K562 (cell line): ENCODE measurements around the gene ERICH2. TPM values are rescaled to one million over a fixed set of nuclear protein-coding genes. Genes with fewer than 3 reads are reported as not detected.

ENCODE experiments used
- ATAC-seq: fragments of 200-7000 bp; cut with Tn5 transposase; 3 replicates; pipeline ENCODE4 v1.9.1; 2020; ENCODE audit warnings: moderate library complexity
- BruUV-seq: library from RNA; stranded (reverse); fragments of 400-500 nt; replicated peaks from 2 replicates; lab custom pipeline; 2021; lab: Mats Ljungman, UMichigan
- CTCF ChIA-PET: fragments of 300-600 bp; formaldehyde crosslinking; extraction: SDS; loops from one replicate; lab custom pipeline; 2021; ENCODE audit warnings: low intra/inter-chr PET ratio; lab: Yijun Ruan, JAX
- POLR2A ChIA-PET: fragments of 300-600, 350-650 bp; sonication (Branson Sonifier 250); formaldehyde crosslinking; extraction: SDS; loops from one replicate; lab custom pipeline; 2021; ENCODE audit warnings: antibody characterized with exemption, inconsistent platforms; lab: Yijun Ruan, JAX
- DNase-seq, 4 experiments: peaks; one replicate each; pipeline versions ENCODE4 v3.0.0 to v3.0.0-alpha.2; 2011 to 2018; ENCODE audit warnings: low spot score in 3 of 4, mixed read lengths in 3 of 4; ENCODE audit errors: extremely low read depth in 1 of 4
- FAIRE-seq: peaks from 2 replicates; lab custom pipeline; 2011; peaks lifted over from hg19 to GRCh38; lab: Jason Lieb, UNC
- H2AFZ ChIP-seq: 2 replicates; pipeline ENCODE4 v1.6.0; 2011; ENCODE audit warnings: low read depth, low read length, control low read depth, inconsistent platforms
- H3K27ac ChIP-seq: fragments of 200-600 bp; 3 replicates; pipeline ENCODE4 v1.8.0; 2011; ENCODE audit warnings: low read depth, mild to moderate bottlenecking, control low read depth, inconsistent platforms, low read length, moderate library complexity, mixed read lengths; ENCODE audit errors: extremely low read depth
- H3K27me3 ChIP-seq, 2 experiments: fragments of 300-600 bp in 1 of 2; 2 replicates in 1 of 2; 3 replicates in 1 of 2; pipeline versions ENCODE4 v1.6.0 to v1.8.0; 2011; ENCODE audit warnings: inconsistent platforms in 2 of 2, low read length in 2 of 2, mild to moderate bottlenecking in 1 of 2, mixed read lengths in 1 of 2, moderate library complexity in 1 of 2; ENCODE audit not compliant: control insufficient read depth in 2 of 2, insufficient read depth in 2 of 2
- H3K36me3 ChIP-seq: fragments of 300-600 bp; 3 replicates; pipeline ENCODE4 v1.8.0; 2011; ENCODE audit warnings: mild to moderate bottlenecking, low read length, inconsistent platforms; ENCODE audit not compliant: control insufficient read depth, insufficient read depth
- H3K4me1 ChIP-seq, 2 experiments: fragments of 200-600 bp in 1 of 2; replicated peaks in 1 of 2; 2 replicates in 1 of 2; 3 replicates in 1 of 2; pipeline versions ENCODE4 v1.5.1 to v1.8.0; 2011; ENCODE audit warnings: inconsistent platforms in 2 of 2, low read length in 2 of 2, mild to moderate bottlenecking in 1 of 2, mixed read lengths in 1 of 2, moderate library complexity in 1 of 2; ENCODE audit not compliant: control insufficient read depth in 2 of 2, insufficient read depth in 2 of 2
- H3K4me2 ChIP-seq: 2 replicates; pipeline ENCODE4 v1.6.1; 2011; ENCODE audit warnings: low read length, control low read depth, inconsistent platforms, mixed read lengths; ENCODE audit not compliant: insufficient read depth
- H3K4me3 ChIP-seq: fragments of 200-600 bp; sonication (generic), shearing (Covaris generic); 2 replicates; pipeline ENCODE4 v1.5.1; 2016; ENCODE audit warnings: control low read depth, inconsistent platforms
- H3K79me2 ChIP-seq: fragments of 200-600 bp; 3 replicates; pipeline ENCODE4 v1.8.0; 2011; ENCODE audit warnings: low read length, inconsistent platforms; ENCODE audit not compliant: control insufficient read depth, insufficient read depth
- H3K9ac ChIP-seq, 2 experiments: 2 replicates each; pipeline versions ENCODE4 v1.6.0 to v1.6.1; 2011; ENCODE audit warnings: low read depth in 2 of 2, low read length in 2 of 2, control low read depth in 1 of 2, inconsistent platforms in 1 of 2, mild to moderate bottlenecking in 1 of 2, mixed read lengths in 1 of 2; ENCODE audit not compliant: insufficient read depth in 1 of 2
- H3K9me1 ChIP-seq: one replicate; pipeline ENCODE4 v1.6.0; 2011; ENCODE audit warnings: inconsistent platforms, mild to moderate bottlenecking, low read length, moderate library complexity; ENCODE audit not compliant: control insufficient read depth, insufficient read depth
- H3K9me3 ChIP-seq: replicated peaks from 2 replicates; pipeline ENCODE4 v1.5.1; 2011; ENCODE audit warnings: low read depth, low read length, inconsistent platforms; ENCODE audit not compliant: control insufficient read depth, insufficient read depth
- H4K20me1 ChIP-seq: replicated peaks from 2 replicates; pipeline ENCODE4 v1.6.1; 2011; ENCODE audit warnings: low read length, inconsistent platforms, mixed read lengths; ENCODE audit not compliant: control insufficient read depth, insufficient read depth
- C11orf30 ChIP-seq: fragments of 450-650 bp; IDR thresholded peaks from 2 replicates; pipeline ENCODE4 v1.6.1; 2016; ENCODE audit warnings: low read depth, mild to moderate bottlenecking
- ELF1 ChIP-seq: fragments of 200-800 bp; sonication (Bioruptor generic); IDR thresholded peaks from 2 replicates; pipeline ENCODE4 v1.6.1; 2016; ENCODE audit warnings: missing genetic modification characterization, missing compliant biosample characterization
- MAFK ChIP-seq: IDR thresholded peaks from 2 replicates; pipeline ENCODE4 v1.6.1; 2011; ENCODE audit warnings: low read length, improper control_type of control experiment
- MCM3 ChIP-seq: fragments of 450-650 bp; IDR thresholded peaks from 2 replicates; pipeline ENCODE4 v1.6.1; 2016
- NR2C1 ChIP-seq, 2 experiments: fragments of 450-650 bp; IDR thresholded peaks; 2 replicates each; pipeline ENCODE4 v1.6.1; 2017; ENCODE audit warnings: mild to moderate bottlenecking in 2 of 2, antibody characterized with exemption in 1 of 2, inconsistent platforms in 1 of 2, missing compliant biosample characterization in 1 of 2, missing genetic modification characterization in 1 of 2
- PKNOX1 ChIP-seq: fragments of 450-650 bp; IDR thresholded peaks from 2 replicates; pipeline ENCODE4 v1.6.1; 2016
- PRDM10 ChIP-seq: fragments of 450-650 bp; IDR thresholded peaks from 2 replicates; pipeline ENCODE4 v1.6.1; 2018; ENCODE audit not compliant: partially characterized antibody
- SPI1 ChIP-seq: IDR thresholded peaks from 2 replicates; pipeline ENCODE4 v1.6.1; 2011; ENCODE audit warnings: low read depth, low read length, control low read depth, borderline replicate concordance
- TBL1XR1 ChIP-seq, 2 experiments: IDR thresholded peaks; 2 replicates each; pipeline ENCODE4 v1.6.1; 2012; ENCODE audit warnings: improper control_type of control experiment in 2 of 2, low read length in 2 of 2, mild to moderate bottlenecking in 1 of 2
- TRIM28 ChIP-seq: fragments of 450-650 bp; IDR thresholded peaks from 2 replicates; pipeline ENCODE4 v1.6.1; 2017
- ZNF316 ChIP-seq: fragments of 450-650 bp; IDR thresholded peaks from 2 replicates; pipeline ENCODE4 v1.6.1; 2016
- ZNF592 ChIP-seq: fragments of 450-650 bp; IDR thresholded peaks from 2 replicates; pipeline ENCODE4 v1.6.1; 2017; ENCODE audit warnings: antibody characterized with exemption, mild to moderate bottlenecking
- WGBS: fragments of 100-300 bp; shearing (Covaris generic); methylation state at CpG from one replicate; pipeline ENCODE4 v1.1.6; 2016; ENCODE audit warnings: low coverage, mixed read lengths; ENCODE audit not compliant: insufficient coverage; ENCODE audit errors: missing lambda C conversion rate; 5-methylcytosine and 5-hydroxymethylcytosine counted together
- in situ Hi-C: fragments of 300-500 bp; cut with MboI; formaldehyde crosslinking; loops from 4 replicates; pipeline ENCODE4 v1.15.0; 2018; ENCODE audit warnings: inconsistent platforms, mixed read lengths
- intact Hi-C: fragments of 100-400 bp; cut with micrococcal nuclease; formaldehyde crosslinking; loops from 2 replicates; pipeline ENCODE4 v1.14.2; 2022
- polyA plus RNA-seq, 8 experiments: library from polyadenylated mRNA; depleted of rRNA in 4 of 8; stranded (reverse) in 5 of 8; unstranded in 3 of 8; fragments of >200 nt; fragmentation: Nextera tagmentation in 2 of 8; fragmentation: Illumina TruSeq in 1 of 8; extraction: Ambion mirVana in 2 of 8; extraction: Trizol in 1 of 8; gene quantifications; 2 replicates each; pipeline versions ENCODE4 v1.2.1 to v1.2.3, GENCODE V29; 2011 to 2014; ENCODE audit warnings: inconsistent platforms in 1 of 8, missing spikeins in 1 of 8
- total RNA-seq, 7 experiments: library from RNA; depleted of rRNA in 6 of 7; stranded (reverse); fragments of >200 nt in 6 of 7; fragmentation: Illumina TruSeq in 2 of 7; extraction: Trizol in 2 of 7; gene quantifications; 2 replicates each; pipeline versions ENCODE4 v1.2.1 to v1.2.3, GENCODE V29; 2011 to 2021; ENCODE audit warnings: low replicate concordance in 1 of 7

The ERICH2 gene
- total and polyA plus RNA-seq, 9 of the 15 experiments (the other 6 are each of a cell fraction or from before 2014, with no cell fraction given) = 0.85 to 2.4 (median 1.6) TPM

GRCh38 chr2:170836027-170836426, 65.8 kb downstream of the ERICH2 start (continued):
- TF ChIP-seq TRIM28 = no peak
- 0 out of 2 replicates have a peak, but pooled peaks have one; percentile 14 for TF ChIP-seq PKNOX1
- TF ChIP-seq TBL1XR1 (IDR thresholded peaks at IDR 0.05; ENCODE audit: low read length in 2 of 2) = no peak

GRCh38 chr2:170840717-170841210, 70.6 kb downstream of the ERICH2 start:
- Histone ChIP-seq H3K4me3 (no peak overlapping the region), H3K79me2 (no peaks in the 10 kb centered on the region), H3K27ac (no peak overlapping the region), H3K36me3 (0 out of 3 replicates have a peak, but pooled peaks cover 4% of the 10 kb centered on the region), H3K9me3 (no peaks in the 10 kb centered on the region), H2AFZ (no peak overlapping the region), H3K9ac (no peak overlapping the region), H3K9me1 (no peaks in the 10 kb centered on the region), H4K20me1 (no peaks in the 10 kb centered on the region), H3K27me3 (no peaks in the 10 kb centered on the region), H3K4me1 (peaks cover 0 to 5% of the 10 kb centered on the region in 2 experiments; a peak in 1 of 5 replicates), H3K4me2 (no peak overlapping the region)
- FAIRE-seq (peak; percentile 15), DNase-seq (peak in 1 of 4 experiments; percentile 48), ATAC-seq (peak; percentile 74)
- intact Hi-C loops = no loop called here
- ChIA-PET CTCF (interaction anchor here (0.6 kb wide), 1 partner anchor 865 kb away, joined by 3 read pairs; no protein-coding TSS in a partner anchor), POLR2A (interaction anchor here (0.7 to 2.6 kb wide), 5 partner anchors 8 to 479 kb away, joined by 3 to 11 read pairs (median 5); no protein-coding TSS in a partner anchor)
- in situ Hi-C loops = no loop called here
- 5% methylated on average over 4 of the region's 4 CpGs for WGBS
- BruUV-seq = no TSS peak
- TF ChIP-seq MAFK (peak; percentile 48; the same call in 1 of the 2 replicates), ELF1 (tag) (0 out of 2 replicates have a peak, but pooled peaks have one; percentile 11), C11orf30 (peak; percentile 74), PRDM10 (peak; percentile 30), SPI1 (0 out of 2 replicates have a peak, but pooled peaks have one; percentile 33), ZNF592 (no peak), ZNF316 (peak; percentile 73), MCM3 (no peak), NR2C1 (IDR thresholded peaks at IDR 0.05) (peak; percentile 36; the same call in 1 of the 2 replicates), NR2C1 (tag; IDR thresholded peaks at IDR 0.05) (no peak; the same call in 1 of the 2 replicates)
